BLaER1 treated with 17β-estradiol and CSF1 and Interleukin-3, amounts not matched to agents 10 nM and 100 nM (cell line): ENCODE measurements around the gene KRT13.

Experiments
- H3K27ac ChIP-seq, 11 experiments: shearing (Covaris generic); formaldehyde crosslinking; 2 replicates each; pipeline ENCODE4 v1.8.1; 2022
- H3K27me3 ChIP-seq, 11 experiments: shearing (Covaris generic); formaldehyde crosslinking; 2 replicates each; pipeline ENCODE4 v1.8.1; 2022
- H3K36me3 ChIP-seq, 11 experiments: shearing (Covaris generic); formaldehyde crosslinking; 2 replicates each; pipeline ENCODE4 v1.8.1; 2022
- H3K4me1 ChIP-seq, 10 experiments: shearing (Covaris generic); formaldehyde crosslinking; 2 replicates each; pipeline ENCODE4 v1.8.1; 2022
- H3K4me2 ChIP-seq, 11 experiments: shearing (Covaris generic); formaldehyde crosslinking; 2 replicates each; pipeline ENCODE4 v1.8.1; 2022
- H3K4me3 ChIP-seq, 10 experiments: shearing (Covaris generic); formaldehyde crosslinking; 2 replicates each; pipeline ENCODE4 v1.8.1; 2022
- H3K9ac ChIP-seq, 11 experiments: shearing (Covaris generic); formaldehyde crosslinking; 2 replicates each; pipeline ENCODE4 v1.8.1; 2022
- H3K9me3 ChIP-seq, 11 experiments: shearing (Covaris generic); formaldehyde crosslinking; replicated peaks in 1 of 11; 2 replicates each; pipeline ENCODE4 v1.8.1; 2022
- H4K20me1 ChIP-seq, 11 experiments: shearing (Covaris generic); formaldehyde crosslinking; 2 replicates each; pipeline ENCODE4 v1.8.1; 2022
- Cebpa-rat ChIP-seq, 11 experiments: shearing (Covaris generic); IDR thresholded peaks; 2 replicates each; pipeline ENCODE4 v1.8.1; 2022

The KRT13 gene

GRCh38 chr17:41504246-41504977 is 1.0 kb downstream of the KRT13 start:
- H3K4me3 ChIP-seq = no peak overlapping the region
- no peaks in the 10 kb centered on the region for H3K36me3 ChIP-seq
- H3K4me2 ChIP-seq = no peak overlapping the region
- TF ChIP-seq Cebpa-rat (IDR thresholded peaks at IDR 0.05) = no peak
- H4K20me1 ChIP-seq = no peaks in the 10 kb centered on the region
- H3K9ac ChIP-seq = no peak overlapping the region
- no peak overlapping the region for H3K27ac ChIP-seq
- H3K27me3 ChIP-seq = no peaks in the 10 kb centered on the region
- H3K9me3 ChIP-seq = no peaks in the 10 kb centered on the region
- peaks cover 9 to 52% (median 34%) of the 10 kb centered on the region in 10 experiments for H3K4me1 ChIP-seq

GRCh38 chr17:41503202-41503601 is 2.2 kb downstream of the KRT13 start:
- no peaks in the 10 kb centered on the region for H3K27me3 ChIP-seq
- no peak overlapping the region for H3K27ac ChIP-seq
- H3K9me3 ChIP-seq = no peaks in the 10 kb centered on the region
- H3K9ac ChIP-seq = no peak overlapping the region
- H4K20me1 ChIP-seq = no peaks in the 10 kb centered on the region
- TF ChIP-seq Cebpa-rat (IDR thresholded peaks at IDR 0.05) = no peak
- H3K36me3 ChIP-seq = no peaks in the 10 kb centered on the region
- H3K4me3 ChIP-seq = no peak overlapping the region
- H3K4me1 ChIP-seq = peaks cover 12 to 64% (median 46%) of the 10 kb centered on the region in 10 experiments
- H3K4me2 ChIP-seq = no peak overlapping the region

GRCh38 chr17:41500131-41500911 is 5.1 kb downstream of the KRT13 start:
- Histone ChIP-seq H3K36me3 (no peaks in the 10 kb centered on the region), H3K4me1 (peaks cover 29 to 68% (median 52%) of the 10 kb centered on the region in 10 experiments), H3K27ac (peak overlapping the region in 5 of 11 experiments; percentile 23 to 83 (median 44); a peak in 9 of 22 replicates), H3K27me3 (no peaks in the 10 kb centered on the region), H3K4me3 (no peak overlapping the region), H3K9me3 (0 out of 22 replicates have a peak, but pooled peaks cover 0 to 5% (median 0%) of the 10 kb centered on the region in 11 experiments), H3K4me2 (peak overlapping the region in 9 of 11 experiments; percentile 0 to 88 (median 70); a peak in 14 of 22 replicates), H4K20me1 (no peaks in the 10 kb centered on the region), H3K9ac (peak overlapping the region in 2 of 11 experiments; percentile 15 to 33; a peak in 1 of 22 replicates)
- no peak for TF ChIP-seq Cebpa-rat (IDR thresholded peaks at IDR 0.05)

- Histone ChIP-seq H3K4me3 (no peak overlapping the region), H3K27me3 (no peaks in the 10 kb centered on the region), H4K20me1 (no peaks in the 10 kb centered on the region), H3K4me1 (peaks cover 29 to 73% (median 52%) of the 10 kb centered on the region in 10 experiments), H3K9ac (peak overlapping the region in 2 of 11 experiments; percentile 15 to 33; a peak in 2 of 22 replicates), H3K4me2 (peak overlapping the region in 9 of 11 experiments; percentile 0 to 88 (median 70); a peak in 13 of 22 replicates), H3K36me3 (no peaks in the 10 kb centered on the region), H3K27ac (peak overlapping the region in 5 of 11 experiments; percentile 23 to 83 (median 41); a peak in 9 of 22 replicates), H3K9me3 (0 out of 22 replicates have a peak, but pooled peaks cover 0 to 5% (median 0%) of the 10 kb centered on the region in 11 experiments)
- TF ChIP-seq Cebpa-rat (IDR thresholded peaks at IDR 0.05) = no peak
Measured at GRCh38 chr17:41499714-41500113, 5.7 kb downstream of the KRT13 start.

- H4K20me1 ChIP-seq = no peaks in the 10 kb centered on the region
- peak overlapping the region in 1 of 10 experiments; percentile 12; a peak in 1 of 20 replicates for H3K4me3 ChIP-seq
- TF ChIP-seq Cebpa-rat (IDR thresholded peaks at IDR 0.05) = peak in 5 of 11 experiments; percentile 10 to 55 (median 30); a peak in 4 of 22 replicates
- H3K27ac ChIP-seq = peak overlapping the region in 10 of 11 experiments; percentile 28 to 83 (median 68); a peak in 17 of 22 replicates
- H3K9me3 ChIP-seq = 0 out of 22 replicates have a peak, but pooled peaks cover 0 to 5% (median 0%) of the 10 kb centered on the region in 11 experiments
- peak overlapping the region in 3 of 11 experiments; percentile 21 to 34 (median 28); a peak in 3 of 22 replicates for H3K9ac ChIP-seq
- peak overlapping the region in 10 of 11 experiments; percentile 65 to 88 (median 76); a peak in 19 of 22 replicates for H3K4me2 ChIP-seq
- no peaks in the 10 kb centered on the region for H3K36me3 ChIP-seq
- peaks cover 29 to 78% (median 55%) of the 10 kb centered on the region in 10 experiments for H3K4me1 ChIP-seq
- H3K27me3 ChIP-seq = no peaks in the 10 kb centered on the region
Measured at GRCh38 chr17:41498276-41498675, 7.1 kb downstream of the KRT13 start.

- no peak for TF ChIP-seq Cebpa-rat (IDR thresholded peaks at IDR 0.05)
- no peaks in the 10 kb centered on the region for H4K20me1 ChIP-seq
- H3K9me3 ChIP-seq = 0 out of 22 replicates have a peak, but pooled peaks cover 0 to 5% (median 0%) of the 10 kb centered on the region in 11 experiments
- peak overlapping the region; percentile 41 to 83 (median 67); a peak in 19 of 22 replicates for H3K27ac ChIP-seq
- H3K36me3 ChIP-seq = no peaks in the 10 kb centered on the region
- peak overlapping the region in 1 of 10 experiments; percentile 25; a peak in 2 of 20 replicates for H3K4me3 ChIP-seq
- H3K4me2 ChIP-seq = peak overlapping the region; percentile 35 to 88 (median 75)
- no peaks in the 10 kb centered on the region for H3K27me3 ChIP-seq
- peak overlapping the region in 3 of 11 experiments; percentile 31 to 51 (median 49); a peak in 4 of 22 replicates for H3K9ac ChIP-seq
- H3K4me1 ChIP-seq = peaks cover 27 to 85% (median 62%) of the 10 kb centered on the region in 10 experiments
Measured at GRCh38 chr17:41496803-41497484, 8.5 kb downstream of the KRT13 start.

- H3K27ac ChIP-seq = peak overlapping the region in 1 of 11 experiments; percentile 3; a peak in 1 of 22 replicates
- H3K36me3 ChIP-seq = no peaks in the 10 kb centered on the region
- H3K9me3 ChIP-seq = 0 out of 22 replicates have a peak, but pooled peaks cover 0 to 5% (median 0%) of the 10 kb centered on the region in 11 experiments
Measured at GRCh38 chr17:41494524-41494923, 10.9 kb downstream of the KRT13 start.

GRCh38 chr17:41492771-41493170 is 12.6 kb downstream of the KRT13 start:
- TF ChIP-seq Cebpa-rat (IDR thresholded peaks at IDR 0.05) = no peak
- Histone ChIP-seq H3K4me1 (peaks cover 16 to 66% (median 36%) of the 10 kb centered on the region in 10 experiments), H3K27ac (peak overlapping the region in 2 of 11 experiments; percentile 40 to 42; a peak in 3 of 22 replicates)

More at GRCh38 chr17:41494524-41494923, 10.9 kb downstream of the KRT13 start:
- Histone ChIP-seq H3K27me3 (no peaks in the 10 kb centered on the region), H3K9ac (no peak overlapping the region), H3K4me1 (peaks cover 24 to 80% (median 53%) of the 10 kb centered on the region in 10 experiments), H3K4me3 (no peak overlapping the region), H3K4me2 (peak overlapping the region in 3 of 11 experiments; percentile 0 to 35 (median 23); a peak in 4 of 22 replicates), H4K20me1 (no peaks in the 10 kb centered on the region)
- TF ChIP-seq Cebpa-rat (IDR thresholded peaks at IDR 0.05) = no peak

More at GRCh38 chr17:41492771-41493170, 12.6 kb downstream of the KRT13 start:
- Histone ChIP-seq H3K27me3 (no peaks in the 10 kb centered on the region), H3K9ac (no peak overlapping the region), H3K36me3 (no peaks in the 10 kb centered on the region), H3K4me2 (peak overlapping the region in 5 of 11 experiments; percentile 23 to 63 (median 52); a peak in 10 of 22 replicates), H4K20me1 (no peaks in the 10 kb centered on the region), H3K9me3 (0 out of 22 replicates have a peak, but pooled peaks cover 0 to 2% (median 0%) of the 10 kb centered on the region in 11 experiments), H3K4me3 (no peak overlapping the region)
